Tibial artery (tissue), 4 donors: ENCODE measurements around the gene UBR3.
"Not testable (repeated sequence)": the region's sequence is repeated elsewhere in the genome, so short reads cannot be mapped to it uniquely, and the experiment has no call there.

Source experiments
- DNase-seq, 2 donors: peaks; one replicate each; pipeline ENCODE4 v3.0.0-alpha.2; 2019
- H3K27ac ChIP-seq, 2 donors: fragments of 200-600 bp; sonication (generic) in 1 of 2; 1 replicate in 1 of 2; 2 replicates in 1 of 2; pipeline ENCODE4 v1.5.1; 2018 to 2019; ENCODE audit warnings: mild to moderate bottlenecking in 1 of 2
- H3K27me3 ChIP-seq, 2 donors: fragments of 200-600 bp; sonication (generic) in 1 of 2; one replicate each; pipeline versions ENCODE4 v1.5.1 to v1.6.0; 2016 to 2019
- H3K36me3 ChIP-seq, 3 donors: fragments of 200-600 bp; sonication (generic) in 2 of 3; one replicate each; pipeline ENCODE4 v1.5.1; 2016 to 2019; ENCODE audit warnings: mild to moderate bottlenecking in 2 of 3
- H3K4me1 ChIP-seq, 4 donors: fragments of 200-600 bp; sonication (generic) in 2 of 4; 1 replicate in 3 of 4; 2 replicates in 1 of 4; pipeline ENCODE4 v1.5.1; 2016 to 2019
- H3K4me3 ChIP-seq, 2 donors: fragments of 200-600 bp; sonication (generic) in 1 of 2; 1 replicate in 1 of 2; 2 replicates in 1 of 2; pipeline ENCODE4 v1.5.1; 2018 to 2019; ENCODE audit warnings: mild to moderate bottlenecking in 2 of 2
- H3K9me3 ChIP-seq, 3 donors: fragments of 200-600 bp; sonication (generic) in 1 of 3; one replicate each; pipeline ENCODE4 v1.5.1; 2016 to 2019
- CTCF ChIP-seq, 2 experiments: fragments of 200-600 bp in 1 of 2; fragments of 450-650 bp in 1 of 2; IDR thresholded peaks; one replicate each; pipeline ENCODE4 v1.5.1; 2017 to 2019; ENCODE audit warnings: antibody characterized with exemption in 2 of 2, mild to moderate bottlenecking in 1 of 2, moderate library complexity in 1 of 2
- intact Hi-C: fragments of 100-400 bp; cut with DNase I; formaldehyde crosslinking; loops from one replicate; pipeline ENCODE4 v1.15.0; 2023; ENCODE audit warnings: low total_unique reads

Gene UBR3

GRCh38 chr2:169867579-169867978 lies 40.3 kb downstream of the UBR3 start:
- H3K9me3 ChIP-seq = no peaks in the 10 kb centered on the region
- no peaks in the 10 kb centered on the region for H3K36me3 ChIP-seq
- intact Hi-C loops = no loop called here
- no peak overlapping the region for H3K27ac ChIP-seq
- no peak for DNase-seq
- no peak for TF ChIP-seq CTCF (IDR thresholded peaks at IDR 0.05)
- no peak overlapping the region for H3K4me3 ChIP-seq
- H3K27me3 ChIP-seq = no peaks in the 10 kb centered on the region
- peaks cover 0 to 16% (median 4%) of the 10 kb centered on the region in 4 donors for H3K4me1 ChIP-seq

- no peak overlapping the region for H3K4me3 ChIP-seq
- no peak for DNase-seq
- peaks cover 0 to 11% (median 2%) of the 10 kb centered on the region in 4 donors for H3K4me1 ChIP-seq
- no peak overlapping the region for H3K27ac ChIP-seq
- no peaks in the 10 kb centered on the region for H3K9me3 ChIP-seq
- no peaks in the 10 kb centered on the region for H3K27me3 ChIP-seq
- no peak for TF ChIP-seq CTCF (IDR thresholded peaks at IDR 0.05)
- intact Hi-C loops = no loop called here
- H3K36me3 ChIP-seq = no peaks in the 10 kb centered on the region
Observed at GRCh38 chr2:169868951-169869350, 41.7 kb downstream of the UBR3 start.

GRCh38 chr2:169871369-169871768 lies 44.1 kb downstream of the UBR3 start:
- intact Hi-C loops, H3K4me3 ChIP-seq, H3K36me3 ChIP-seq, H3K27ac ChIP-seq, H3K27me3 ChIP-seq, DNase-seq, H3K9me3 ChIP-seq: not testable (repeated sequence)
- H3K4me1 ChIP-seq = peaks cover 0 to 11% (median 2%) of the 10 kb centered on the region in 4 donors

GRCh38 chr2:169871994-169872393 lies 44.7 kb downstream of the UBR3 start:
- no peak for TF ChIP-seq CTCF (IDR thresholded peaks at IDR 0.05)
- H3K36me3 ChIP-seq = peaks cover 0 to 13% (median 9%) of the 10 kb centered on the region in 3 donors
- H3K9me3 ChIP-seq = no peaks in the 10 kb centered on the region
- no peaks in the 10 kb centered on the region for H3K27me3 ChIP-seq
- no peak overlapping the region for H3K4me3 ChIP-seq
- peaks cover 0 to 11% (median 2%) of the 10 kb centered on the region in 4 donors for H3K4me1 ChIP-seq
- no peak for DNase-seq
- H3K27ac ChIP-seq = no peak overlapping the region
- intact Hi-C loops = no loop called here

GRCh38 chr2:169877398-169877797 lies 50.1 kb downstream of the UBR3 start:
- H3K36me3 ChIP-seq = peaks cover 0 to 14% (median 9%) of the 10 kb centered on the region in 3 donors
- intact Hi-C loops = no loop called here
- DNase-seq = no peak
- H3K27ac ChIP-seq = no peak overlapping the region
- no peak overlapping the region for H3K4me3 ChIP-seq
- no peaks in the 10 kb centered on the region for H3K27me3 ChIP-seq
- H3K9me3 ChIP-seq = no peaks in the 10 kb centered on the region
- peaks cover 0 to 3% (median 0%) of the 10 kb centered on the region in 4 donors for H3K4me1 ChIP-seq
- peak in 1 of 2 experiments; percentile 24 for TF ChIP-seq CTCF (IDR thresholded peaks at IDR 0.05)

GRCh38 chr2:169887120-169887519 lies 59.9 kb downstream of the UBR3 start:
- no peak for TF ChIP-seq CTCF (IDR thresholded peaks at IDR 0.05)
- Histone ChIP-seq H3K4me1 (peaks cover 0 to 23% (median 0%) of the 10 kb centered on the region in 4 donors), H3K4me3 (no peak overlapping the region), H3K9me3 (no peaks in the 10 kb centered on the region), H3K36me3 (peaks cover 0 to 8% (median 0%) of the 10 kb centered on the region in 3 donors), H3K27ac (no peak overlapping the region), H3K27me3 (no peaks in the 10 kb centered on the region)
- no peak for DNase-seq
- intact Hi-C loops = no loop called here
